ENCODE measurements around the gene FBXO42. TPM values are rescaled to one million over a fixed set of nuclear protein-coding genes. Genes with fewer than 3 reads are reported as not detected.

Gene FBXO42
- total and polyA plus RNA-seq, 2 donors (not counting 3 experiments of a cell fraction or from before 2014, with no cell fraction given), result 16.3 to 20.4 TPM

DNA sequence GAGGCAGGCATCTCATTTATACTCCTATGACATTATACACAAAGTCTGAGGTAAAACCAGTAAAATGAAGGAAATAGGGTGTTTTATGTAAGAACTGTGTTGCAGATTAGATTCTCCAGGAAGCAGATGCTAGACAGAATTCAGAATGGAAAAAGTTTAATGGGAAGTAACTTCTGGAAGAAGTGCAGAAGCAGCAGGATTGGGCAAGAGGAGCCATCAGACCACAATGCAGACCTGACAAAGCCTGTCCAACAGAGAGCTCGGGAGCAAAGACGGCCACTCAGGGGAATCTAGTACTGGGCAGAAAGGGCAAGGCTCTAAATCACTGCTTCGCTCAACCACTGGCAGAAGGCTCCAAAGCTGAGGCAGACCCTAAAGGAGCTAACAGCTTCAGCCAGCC, 33.7 kb downstream of the FBXO42 start:
- Histone ChIP-seq H3K79me2 (ENCODE audit: control insufficient read depth, insufficient read depth, low read length) (peaks cover 31% of the 10 kb centered on the region), H3K36me3 (ENCODE audit: control insufficient read depth in 2 of 2, extremely low read depth in 1 of 2, insufficient read depth in 2 of 2, low read length in 2 of 2) (peaks cover 0 to 6% of the 10 kb centered on the region in 2 experiments), H3K9ac (replicated peaks; ENCODE audit: extremely low read depth, insufficient read depth, low read length) (no peak overlapping the region), H3K4me1 (ENCODE audit: control insufficient read depth, extremely low read depth, insufficient read depth, low read length) (no peaks in the 10 kb centered on the region), H3K4me3 (replicated peaks in 1 of 3; ENCODE audit: insufficient read depth in 1 of 3, low read depth in 1 of 3, low read length in 3 of 3) (no peak overlapping the region), H4K20me1 (replicated peaks; ENCODE audit: control insufficient read depth, extremely low read depth, insufficient read depth, low read length) (no peaks in the 10 kb centered on the region), H3K27ac (ENCODE audit: insufficient read depth, low read depth, low read length) (no peak overlapping the region), H3K9me3 (replicated peaks; ENCODE audit: control insufficient read depth, insufficient read depth, low read length) (no peaks in the 10 kb centered on the region), H2AFZ (ENCODE audit: low read depth, low read length) (no peak overlapping the region), H3K27me3 (ENCODE audit: control insufficient read depth in 2 of 2, insufficient read depth in 2 of 2, low read length in 2 of 2) (no peaks in the 10 kb centered on the region), H3K9me1 (replicated peaks; ENCODE audit: control insufficient read depth, extremely low read depth, insufficient read depth, low read length) (no peaks in the 10 kb centered on the region), H3K4me2 (ENCODE audit: insufficient read depth, low read length) (no peak overlapping the region)
- DNase-seq (ENCODE audit: low read depth, low spot score), result peak; percentile 59
- intact Hi-C loops (cut with micrococcal nuclease) (no loop called here), dilution Hi-C loops (cut with MboI; ENCODE audit: extremely low pct_ligation_motif_present, low sequenced_read_pairs) (no loop called here)
- TF ChIP-seq FOS (IDR thresholded peaks at IDR 0.05; ENCODE audit: borderline replicate concordance, insufficient read depth, low read length) (no peak), MAX (IDR thresholded peaks at IDR 0.05; ENCODE audit: insufficient read depth, insufficient read length) (no peak), POLR2A (IDR thresholded peaks at IDR 0.05; ENCODE audit: low read depth, low read length) (no peak), CTCF (IDR thresholded peaks at IDR 0.05; ENCODE audit: extremely low read depth in 1 of 2, insufficient read depth in 1 of 2, low read depth in 1 of 2, low read length in 2 of 2) (no peak), MYC (IDR thresholded peaks at IDR 0.05; ENCODE audit: low read depth, low read length) (no peak), JUN (IDR thresholded peaks at IDR 0.05; ENCODE audit: borderline replicate concordance, insufficient read depth, insufficient read length, low read depth) (no peak), EZH2 (IDR thresholded peaks at IDR 0.05; ENCODE audit: borderline replicate concordance, low read depth, low read length, severe bottlenecking) (no peak), POLR2AphosphoS5 (IDR thresholded peaks at IDR 0.05; ENCODE audit: insufficient read depth, low read depth, low read length) (no peak), GATA2 (IDR thresholded peaks at IDR 0.05; ENCODE audit: insufficient read depth, insufficient read length, low read depth, low read length) (no peak)
- POLR2A ChIA-PET, result interaction anchor here (0.6 kb wide), 1 partner anchor 27 kb away, joined by 3 read pairs; no protein-coding TSS in a partner anchor
- no TSS peak for BruUV-seq (replicated peaks)
- CTCF ChIA-PET, result interaction anchor here (1.0 kb wide), 1 partner anchor 45 kb away, joined by 3 read pairs; no protein-coding TSS in a partner anchor
- no peak for FAIRE-seq

Measured in endothelial cell of umbilical vein (primary cell).